ENCODE data around the gene GNG7.
"Not testable (repeated sequence)": the region's sequence is repeated elsewhere in the genome, so short reads cannot be mapped to it uniquely, and the experiment has no call there.

GRCh38 chr19:2493448-2493847, 209.0 kb downstream of the GNG7 start:
- TF ChIP-seq EZH2phosphoT487, CTCF (IDR thresholded peaks at IDR 0.05; ENCODE audit: low read length): not testable (repeated sequence)

Measured in MM.1S (cell line).